Activated CD4-positive, CD25-positive, alpha-beta regulatory T cell (primary cell): ENCODE measurements around the gene BTN2A1.

Source experiments
- DNase-seq, 4 experiments: peaks; one replicate each; lab custom pipeline; 2025; lab: John Stamatoyannopoulos, UW

Gene BTN2A1

GRCh38 chr6:26468829-26469228 is 11.1 kb downstream of the BTN2A1 start:
- no peak for DNase-seq

- no peak for DNase-seq
Observed at GRCh38 chr6:26470643-26471042, 12.9 kb downstream of the BTN2A1 start.

- DNase-seq = no peak
Observed at GRCh38 chr6:26471970-26472369, 14.2 kb downstream of the BTN2A1 start.

GRCh38 chr6:26472549-26473290 is 15.0 kb downstream of the BTN2A1 start:
- DNase-seq = no peak

GRCh38 chr6:26473429-26473757 is 15.6 kb downstream of the BTN2A1 start:
- no peak for DNase-seq

GRCh38 chr6:26473758-26474438 is 16.1 kb downstream of the BTN2A1 start:
- DNase-seq = peak; percentile 31 to 57 (median 50)

- no peak for DNase-seq
Observed at GRCh38 chr6:26474439-26474881, 16.7 kb downstream of the BTN2A1 start.

GRCh38 chr6:26475823-26476729 is 18.3 kb downstream of the BTN2A1 start:
- no peak for DNase-seq

- DNase-seq = no peak
Observed at GRCh38 chr6:26476896-26477295, 19.1 kb downstream of the BTN2A1 start.

- DNase-seq = no peak
Observed at GRCh38 chr6:26477426-26477825, 19.7 kb downstream of the BTN2A1 start.

- DNase-seq = no peak
Observed at GRCh38 chr6:26478100-26478984, 20.6 kb downstream of the BTN2A1 start.

- DNase-seq = no peak
Observed at GRCh38 chr6:26478985-26479278, 21.2 kb downstream of the BTN2A1 start.

- no peak for DNase-seq
Observed at GRCh38 chr6:26482338-26482737, 24.6 kb downstream of the BTN2A1 start.

GRCh38 chr6:26483727-26484126 is 26.0 kb downstream of the BTN2A1 start:
- no peak for DNase-seq

GRCh38 chr6:26484161-26484560 is 26.4 kb downstream of the BTN2A1 start:
- DNase-seq = no peak

- no peak for DNase-seq
Observed at GRCh38 chr6:26485112-26485780, 27.5 kb downstream of the BTN2A1 start.

- DNase-seq = no peak
Observed at GRCh38 chr6:26486358-26486757, 28.6 kb downstream of the BTN2A1 start.

- DNase-seq = no peak
Observed at GRCh38 chr6:26487466-26487865, 29.7 kb downstream of the BTN2A1 start.

GRCh38 chr6:26489996-26490964 is 32.5 kb downstream of the BTN2A1 start:
- DNase-seq = no peak

- no peak for DNase-seq
Observed at GRCh38 chr6:26491604-26492003, 33.8 kb downstream of the BTN2A1 start.
